Measurements from ENCODE around the gene FOSB. TPM values are rescaled to one million over a fixed set of nuclear protein-coding genes. Genes with fewer than 3 reads are reported as not detected.

The FOSB gene
- total and polyA plus RNA-seq, 2 donors (not counting 1 experiment from before 2014, with no cell fraction given), result 2.8 to 24.9 TPM

GRCh38 chr19:45469945-45470761, 2.4 kb downstream of the FOSB start:
- Histone ChIP-seq H3K4me3 (replicated peaks in 1 of 4; ENCODE audit: control extremely low read depth in 1 of 4, insufficient read depth in 1 of 4, low read depth in 3 of 4, low read length in 4 of 4) (peak overlapping the region; percentile 79 to 90 (median 86)), H3K79me2 (ENCODE audit: control insufficient read depth, insufficient read depth, low read length) (peaks cover 47% of the 10 kb centered on the region), H3K9ac (ENCODE audit: insufficient read depth, low read length) (peak overlapping the region; percentile 93), H3K9me3 (ENCODE audit: control insufficient read depth, insufficient read depth, low read depth, low read length) (no peaks in the 10 kb centered on the region), H4K20me1 (ENCODE audit: control insufficient read depth, extremely low read depth, insufficient read depth, low read length) (no peaks in the 10 kb centered on the region), H3K27me3 (ENCODE audit: control insufficient read depth, insufficient read depth, low read length) (no peaks in the 10 kb centered on the region), H2AFZ (ENCODE audit: low read length) (no peak overlapping the region), H3K27ac (ENCODE audit: insufficient read depth, low read length) (peak overlapping the region; percentile 95), H3K36me3 (ENCODE audit: control insufficient read depth, insufficient read depth, low read length) (no peaks in the 10 kb centered on the region), H3K4me1 (ENCODE audit: control insufficient read depth, extremely low read depth, insufficient read depth, low read length) (peaks cover 8% of the 10 kb centered on the region), H3K4me2 (ENCODE audit: extremely low read depth, insufficient read depth, low read length) (peak overlapping the region; percentile 49)
- DNase-seq (ENCODE audit: low read depth in 2 of 2), result peak in 1 of 2 donors; percentile 91
- no peak for TF ChIP-seq EZH2 (IDR thresholded peaks at IDR 0.05; ENCODE audit: low read length, missing control alignments)
- TF ChIP-seq CTCF (conservative IDR thresholded peaks at IDR 0.05 in 1 of 2, IDR thresholded peaks at IDR 0.05 in 1 of 2; ENCODE audit: low read depth in 1 of 2, low read length in 2 of 2), result no peak

GRCh38 chr19:45470762-45471081, 2.9 kb downstream of the FOSB start:
- no peak overlapping the region for H3K9ac ChIP-seq (ENCODE audit: insufficient read depth, low read length)
- no peak overlapping the region for H3K4me3 ChIP-seq (replicated peaks in 1 of 4; ENCODE audit: control extremely low read depth in 1 of 4, insufficient read depth in 1 of 4, low read depth in 3 of 4, low read length in 4 of 4)

More at GRCh38 chr19:45470762-45471081, 2.9 kb downstream of the FOSB start:
- Histone ChIP-seq H2AFZ (ENCODE audit: low read length) (no peak overlapping the region), H3K27me3 (ENCODE audit: control insufficient read depth, insufficient read depth, low read length) (no peaks in the 10 kb centered on the region), H4K20me1 (ENCODE audit: control insufficient read depth, extremely low read depth, insufficient read depth, low read length) (no peaks in the 10 kb centered on the region), H3K79me2 (ENCODE audit: control insufficient read depth, insufficient read depth, low read length) (peaks cover 52% of the 10 kb centered on the region), H3K27ac (ENCODE audit: insufficient read depth, low read length) (no peak overlapping the region), H3K36me3 (ENCODE audit: control insufficient read depth, insufficient read depth, low read length) (no peaks in the 10 kb centered on the region), H3K4me2 (ENCODE audit: extremely low read depth, insufficient read depth, low read length) (no peak overlapping the region), H3K9me3 (ENCODE audit: control insufficient read depth, insufficient read depth, low read depth, low read length) (no peaks in the 10 kb centered on the region), H3K4me1 (ENCODE audit: control insufficient read depth, extremely low read depth, insufficient read depth, low read length) (peaks cover 8% of the 10 kb centered on the region)
- DNase-seq (ENCODE audit: low read depth in 2 of 2), result no peak
- TF ChIP-seq EZH2 (IDR thresholded peaks at IDR 0.05; ENCODE audit: low read length, missing control alignments), result no peak
- no peak for TF ChIP-seq CTCF (conservative IDR thresholded peaks at IDR 0.05 in 1 of 2, IDR thresholded peaks at IDR 0.05 in 1 of 2; ENCODE audit: low read depth in 1 of 2, low read length in 2 of 2)

Data from fibroblast of lung (primary cell).